ENCODE measurements around the gene LCE3B.
"Not testable (repeated sequence)": the region's sequence is repeated elsewhere in the genome, so short reads cannot be mapped to it uniquely, and the experiment has no call there.

Gene LCE3B

GRCh38 chr1:152613511-152613910 lies at the start of gene LCE3B:
Gene LCE3B (plus strand): TSS chr1:152613811. CDS start chr1:152613811, 0 bp downstream.
- DNase-seq (ENCODE audit: low spot score) = no peak

- DNase-seq (ENCODE audit: low spot score) = no peak
Measured at GRCh38 chr1:152565115-152565514, 48.5 kb upstream of the LCE3B start.

- no peak for DNase-seq (ENCODE audit: low spot score)
Measured at GRCh38 chr1:152565535-152566215, 47.9 kb upstream of the LCE3B start.

GRCh38 chr1:152566681-152567080 lies 46.9 kb upstream of the LCE3B start, which contains the start of gene LCE3E:
Gene LCE3E (minus strand): TSS chr1:152566780. CDS start chr1:152566208, 572 bp downstream.
- no peak for DNase-seq (ENCODE audit: low spot score)

DNA sequence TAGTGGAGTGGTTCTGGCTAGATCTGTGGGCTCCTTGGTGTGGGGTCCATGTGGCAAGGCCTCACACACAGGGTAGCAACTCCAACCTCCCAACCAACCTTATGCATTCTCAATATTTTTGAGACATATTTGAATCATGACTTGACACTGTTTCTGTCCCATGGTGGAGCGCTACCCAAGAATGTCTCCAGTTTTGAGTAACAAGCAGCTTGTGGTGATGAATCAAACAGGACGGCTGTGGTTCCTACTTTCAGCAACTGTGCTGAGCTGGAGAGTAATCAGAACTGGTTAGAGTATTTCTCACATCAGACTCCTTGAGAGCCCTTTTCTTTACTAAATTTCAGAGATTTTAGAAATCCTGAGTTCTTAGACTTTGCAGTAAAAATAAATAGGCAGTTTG lies 36.4 kb upstream of the LCE3B start:
- no peak for DNase-seq (ENCODE audit: low spot score)

DNA sequence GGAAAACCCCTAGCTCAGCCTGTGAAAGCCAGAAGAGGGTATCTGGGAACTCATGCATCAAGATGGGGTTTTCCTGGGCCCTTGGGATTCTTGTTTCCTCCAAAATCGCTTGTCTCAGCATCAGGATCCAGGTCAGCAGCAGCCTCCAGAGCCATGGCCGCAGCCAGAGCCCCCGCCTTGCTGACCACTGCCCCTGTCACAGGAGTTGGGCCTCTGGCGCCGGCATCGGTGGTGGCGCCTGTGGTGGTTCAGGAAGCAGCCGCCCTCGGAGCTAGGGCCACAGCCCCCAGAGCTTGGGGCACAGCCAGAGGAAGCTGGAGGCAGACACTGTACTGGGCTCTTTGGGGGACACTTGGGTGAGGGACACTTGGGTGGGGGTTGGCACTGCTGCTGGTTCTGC lies 34.1 kb upstream of the LCE3B start:
- not testable (repeated sequence) for DNase-seq (ENCODE audit: low spot score)

DNA sequence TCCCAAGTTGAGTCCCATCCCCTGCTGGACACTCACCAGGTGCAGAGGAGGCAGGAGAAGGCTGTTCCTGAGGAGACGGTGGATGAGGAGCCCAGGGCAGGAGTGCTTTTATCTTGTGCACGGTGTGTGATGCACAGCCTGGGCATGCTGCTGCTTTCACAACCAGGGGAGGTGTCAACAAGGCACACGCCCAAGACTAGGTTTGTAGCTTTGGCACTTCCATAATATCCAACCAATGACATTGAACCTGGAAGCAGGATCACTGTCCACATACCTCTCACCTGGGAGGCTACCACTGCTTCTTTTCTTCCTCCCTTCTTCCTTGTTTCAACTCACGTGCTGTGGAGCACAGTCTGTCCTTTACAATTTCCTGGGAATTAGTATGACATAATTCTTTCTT lies 33.2 kb upstream of the LCE3B start, which contains the start of gene LCE3D:
TSS of gene LCE3D (minus strand) at position 84 of the 400 bp plus-strand sequence. CDS start 580 bp downstream, outside the sequence.
- no peak for DNase-seq (ENCODE audit: low spot score)

DNA sequence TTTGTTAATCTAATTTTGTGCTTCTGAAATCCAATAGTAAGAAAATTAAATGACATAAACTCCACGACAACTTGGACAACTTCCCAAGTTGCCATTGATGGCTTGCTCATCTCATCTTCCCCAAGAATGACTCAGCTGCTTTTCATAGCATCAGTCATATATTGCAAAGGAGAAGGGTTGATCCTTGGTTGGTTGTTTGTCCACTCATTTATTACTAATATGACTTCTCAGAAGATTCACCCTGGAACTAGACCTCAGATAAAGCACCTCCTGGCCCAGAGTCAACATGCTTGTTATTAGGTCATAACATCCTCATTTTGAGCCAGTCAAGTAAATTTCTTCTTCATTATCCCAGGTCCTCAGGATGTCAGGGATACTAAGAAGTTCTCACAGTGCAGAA lies 31.0 kb upstream of the LCE3B start:
- no peak for DNase-seq (ENCODE audit: low spot score)

GRCh38 chr1:152585586-152585985 lies 28.0 kb upstream of the LCE3B start:
- DNase-seq (ENCODE audit: low spot score) = no peak

DNA sequence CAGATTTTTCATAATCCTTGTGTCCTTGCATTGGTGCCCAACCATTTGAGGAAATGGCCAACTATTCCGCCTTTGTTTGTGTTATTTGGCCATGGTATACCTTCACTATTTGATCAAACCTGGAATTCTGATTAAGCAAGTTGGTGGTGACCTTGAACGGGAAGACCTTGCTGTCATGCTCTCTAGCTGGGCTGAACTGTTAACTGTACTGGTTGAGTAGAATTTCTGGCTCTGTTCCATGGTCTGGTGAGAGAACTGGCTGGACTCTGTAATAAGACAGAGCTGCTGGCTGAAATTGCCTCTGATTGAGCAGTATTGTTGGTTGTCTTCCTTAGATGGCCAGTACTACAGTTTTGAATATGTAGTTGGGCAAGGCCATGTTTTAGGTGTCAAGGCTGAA lies 16.6 kb upstream of the LCE3B start:
- DNase-seq (ENCODE audit: low spot score) = no peak

GRCh38 chr1:152599934-152600333 lies 13.7 kb upstream of the LCE3B start, which contains the start of gene LCE3C:
Gene LCE3C (plus strand): TSS chr1:152600234. CDS start chr1:152600732, 498 bp downstream.
- no peak for DNase-seq (ENCODE audit: low spot score)

DNA sequence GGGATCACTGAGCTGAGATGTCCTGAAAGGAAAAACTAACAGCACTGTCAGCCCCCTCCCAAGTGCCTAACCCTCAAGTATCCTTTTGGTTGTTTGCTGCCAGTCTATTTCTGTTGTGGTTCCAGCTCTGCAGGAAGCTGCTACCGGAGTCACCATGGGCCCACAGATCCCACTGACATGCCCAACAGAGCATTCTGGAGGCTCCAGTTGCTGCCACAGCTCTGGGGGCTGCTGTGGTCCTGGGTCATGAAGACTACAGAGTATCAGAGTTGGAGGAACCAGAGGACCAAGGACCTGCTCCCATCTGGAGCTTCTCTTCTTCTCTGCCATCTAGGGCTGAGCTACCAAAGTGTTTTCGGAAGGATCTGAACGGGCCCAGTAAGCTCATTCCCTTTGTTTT lies 8.4 kb downstream of the LCE3B start:
- DNase-seq (ENCODE audit: low spot score) = no peak

DNA sequence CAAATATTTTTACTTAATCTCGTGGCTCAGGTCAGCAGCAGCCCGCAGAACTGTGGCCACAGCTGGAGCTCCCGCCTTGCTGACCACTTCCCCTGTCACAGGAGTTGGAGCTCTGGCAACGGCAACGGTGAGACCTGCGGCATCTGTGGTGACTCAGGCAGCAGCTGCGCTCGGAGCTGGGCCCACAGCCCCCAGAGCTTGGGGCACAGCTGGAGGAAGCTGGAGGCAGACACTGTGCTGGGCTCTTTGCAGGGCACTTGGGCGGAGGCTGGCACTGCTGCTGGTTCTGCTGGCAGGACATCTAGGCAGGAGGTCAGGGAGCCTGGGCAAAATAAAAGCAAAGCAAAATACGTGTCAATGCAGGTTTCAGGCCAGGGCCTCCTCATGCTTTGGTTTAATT lies 9.2 kb downstream of the LCE3B start, which contains the start of gene LCE3A:
TSS of gene LCE3A (minus strand) at position 301 of the 400 bp plus-strand sequence. CDS start at position 301, 0 bp downstream.
- DNase-seq (ENCODE audit: low spot score) = no peak

DNA sequence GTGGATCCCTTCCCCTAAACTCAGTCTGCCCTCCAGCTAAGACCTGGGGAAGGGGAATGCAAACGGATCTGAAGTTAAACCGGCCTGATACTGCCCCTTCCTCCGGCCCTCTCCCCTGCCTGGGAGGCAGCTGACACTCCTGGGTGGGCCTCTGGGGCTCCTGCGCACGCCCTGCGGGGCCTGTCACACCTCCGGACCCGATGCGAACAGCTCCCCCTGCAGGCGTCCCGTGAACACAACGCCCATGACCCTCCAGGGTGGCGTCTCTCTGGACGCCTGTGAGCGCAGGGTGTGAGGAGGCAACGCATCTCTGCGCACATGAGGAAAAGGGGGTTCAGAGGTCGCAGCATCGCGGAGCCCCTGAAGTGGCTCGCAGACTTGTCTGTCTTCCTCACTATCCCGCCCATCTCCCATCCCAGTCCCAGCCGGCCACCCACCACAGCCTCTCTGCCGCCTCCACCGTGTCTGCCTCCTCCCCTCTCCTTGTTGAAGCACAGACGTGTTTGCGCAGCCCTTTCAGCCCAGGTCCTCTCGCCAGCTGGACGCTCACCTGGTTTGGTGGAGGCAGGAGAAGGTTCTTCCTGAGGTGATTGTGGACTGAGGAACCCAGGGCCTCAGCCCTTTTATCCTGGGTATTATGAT lies 9.7 kb downstream of the LCE3B start:
- no peak for DNase-seq (ENCODE audit: low spot score)

DNA sequence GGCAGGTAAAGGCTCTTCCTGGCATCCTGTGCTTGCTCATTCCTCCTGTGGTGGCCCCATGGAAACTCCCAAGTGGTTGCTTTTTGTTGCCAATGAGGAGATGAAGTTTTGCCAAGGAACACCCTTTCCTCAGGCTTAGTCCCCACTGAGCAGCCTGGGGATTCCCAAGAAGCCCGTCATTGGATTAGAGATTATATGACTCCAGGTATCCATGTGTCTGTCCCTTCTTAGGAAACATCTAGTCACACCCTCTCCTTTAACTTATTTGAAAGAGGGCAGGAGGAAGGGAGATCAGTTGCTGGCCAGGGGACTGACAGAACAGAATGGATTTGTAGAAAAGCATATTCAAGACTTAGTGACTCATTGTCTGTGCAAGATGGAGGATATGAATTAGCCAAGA lies 13.1 kb downstream of the LCE3B start:
- no peak for DNase-seq (ENCODE audit: low spot score)

DNA sequence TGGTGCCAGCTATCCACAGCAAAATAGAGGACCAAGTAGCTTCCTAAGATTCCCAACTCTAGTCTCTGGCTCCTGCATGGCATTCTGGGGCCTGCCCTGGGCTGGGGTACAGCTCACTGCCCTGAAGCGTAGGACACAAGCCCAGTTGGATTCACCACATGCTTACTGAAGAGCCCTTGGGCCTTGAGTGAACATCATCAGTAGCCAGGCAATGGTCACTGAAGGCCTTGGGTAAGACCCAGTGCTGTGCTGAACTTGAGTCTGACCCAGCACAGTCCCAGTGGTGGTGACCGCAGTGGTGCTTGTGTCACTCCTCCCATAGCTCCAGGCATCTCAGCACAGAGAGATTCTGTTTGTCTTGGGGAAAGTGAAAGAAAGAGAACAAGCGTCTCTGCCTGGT lies 17.0 kb downstream of the LCE3B start:
- no peak for DNase-seq (ENCODE audit: low spot score)

GRCh38 chr1:152640351-152640750 lies 26.7 kb downstream of the LCE3B start:
- DNase-seq (ENCODE audit: low spot score) = no peak

DNA sequence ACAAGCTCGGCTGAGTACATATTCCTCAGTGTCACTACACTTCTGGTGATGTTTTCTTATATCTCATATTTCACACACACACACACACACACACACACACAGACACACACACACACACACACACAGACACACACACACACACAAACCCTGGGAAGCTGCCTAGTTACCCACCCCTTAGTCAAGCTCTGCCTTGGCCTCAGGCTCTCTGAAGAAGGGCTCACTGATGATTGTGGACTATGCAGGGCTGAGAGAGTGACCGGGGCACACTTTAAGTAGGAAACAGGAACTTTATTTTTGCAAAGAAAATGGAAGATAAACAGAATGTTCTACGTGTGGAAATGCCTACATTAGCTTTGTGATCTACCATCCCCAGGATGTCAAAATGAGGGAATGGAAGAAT lies 30.3 kb downstream of the LCE3B start:
- DNase-seq (ENCODE audit: low spot score) = no peak

GRCh38 chr1:152645146-152645545 lies 31.5 kb downstream of the LCE3B start:
- no peak for DNase-seq (ENCODE audit: low spot score)

- no peak for DNase-seq (ENCODE audit: low spot score)
Measured at GRCh38 chr1:152646656-152647055, 33.0 kb downstream of the LCE3B start.

- peak; percentile 53 for DNase-seq (ENCODE audit: low spot score)
Measured at GRCh38 chr1:152654110-152654509, 40.5 kb downstream of the LCE3B start.

- no peak for DNase-seq (ENCODE audit: low spot score)
Measured at GRCh38 chr1:152656459-152656858, 42.8 kb downstream of the LCE3B start.

DNA sequence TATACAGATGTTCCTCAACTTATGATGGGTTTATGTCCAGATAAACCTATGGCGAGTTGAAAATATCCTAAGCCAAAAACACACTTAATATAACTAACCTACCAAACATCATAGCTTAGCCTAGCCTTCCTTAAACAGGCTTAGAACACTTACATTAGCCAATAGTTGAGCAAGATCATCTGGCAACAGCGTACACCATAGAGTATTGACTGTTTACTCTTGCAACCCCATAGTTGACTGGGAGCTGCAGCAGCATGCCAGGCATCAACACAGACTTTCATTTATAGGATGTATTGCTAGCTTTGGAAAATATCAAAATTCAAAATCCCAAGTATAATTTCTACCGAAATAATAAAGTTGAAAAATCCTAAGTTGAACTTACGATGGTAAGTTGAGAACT lies 44.1 kb downstream of the LCE3B start:
- no peak for DNase-seq (ENCODE audit: low spot score)

All from kidney capillary endothelial cell (primary cell).